ENCODE results near the gene PXDN.

PXDN gene

GRCh38 chr2:1670636-1671035 lies 73.7 kb downstream of the PXDN start:
- no peak for ATAC-seq
- no peak for TF ChIP-seq ZC3H10 (CRISPR knock-in tag; IDR thresholded peaks at IDR 0.05)

GRCh38 chr2:1665761-1666505 lies 78.4 kb downstream of the PXDN start:
- TF ChIP-seq TSHZ2 (CRISPR knock-in tag; IDR thresholded peaks at IDR 0.05), result no peak
- no peak for TF ChIP-seq ZC3H10 (CRISPR knock-in tag; IDR thresholded peaks at IDR 0.05)
- TF ChIP-seq POU6F1 (CRISPR knock-in tag; IDR thresholded peaks at IDR 0.05; ENCODE audit: borderline replicate concordance, low read depth), result no peak
- TF ChIP-seq ESRRG (CRISPR knock-in tag; IDR thresholded peaks at IDR 0.05), result no peak
- TF ChIP-seq RARB (CRISPR knock-in tag; IDR thresholded peaks at IDR 0.05), result no peak
- TF ChIP-seq CSDC2 (CRISPR knock-in tag; IDR thresholded peaks at IDR 0.05), result no peak
- no peak for TF ChIP-seq ZNF70 (CRISPR knock-in tag; IDR thresholded peaks at IDR 0.05)
- TF ChIP-seq OSR1 (CRISPR knock-in tag; IDR thresholded peaks at IDR 0.05), result no peak
- TF ChIP-seq ZFP30 (CRISPR knock-in tag; IDR thresholded peaks at IDR 0.05), result no peak
- no peak for TF ChIP-seq CSRNP3 (CRISPR knock-in tag; IDR thresholded peaks at IDR 0.05)
- TF ChIP-seq TOX (CRISPR knock-in tag; IDR thresholded peaks at IDR 0.05; ENCODE audit: borderline replicate concordance), result no peak
- no peak for TF ChIP-seq ISL1 (CRISPR knock-in tag; IDR thresholded peaks at IDR 0.05)
- no peak for ATAC-seq

DNA sequence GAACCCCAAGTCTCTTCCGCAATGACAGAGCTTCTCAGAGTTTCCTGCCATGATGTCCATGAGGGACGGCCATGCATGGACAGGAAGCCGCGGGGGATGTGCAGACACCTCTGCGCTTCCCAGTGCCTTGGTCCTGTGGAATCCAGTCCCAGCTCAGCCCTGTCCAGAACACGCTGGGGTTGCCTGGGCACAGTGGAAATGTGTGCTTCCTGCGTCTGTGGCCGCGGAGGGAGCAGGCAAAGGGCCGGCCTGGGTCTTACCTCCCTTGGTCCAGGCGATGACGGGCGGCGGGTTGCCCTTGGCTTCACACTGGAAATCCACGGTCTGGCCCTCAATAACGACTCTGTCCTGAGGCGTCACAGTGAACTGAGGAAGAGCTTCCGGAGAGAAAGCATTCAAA lies 79.6 kb downstream of the PXDN start:
- TF ChIP-seq PPARA (CRISPR knock-in tag; IDR thresholded peaks at IDR 0.05; ENCODE audit: borderline replicate concordance) (no peak), GLIS3 (CRISPR knock-in tag; IDR thresholded peaks at IDR 0.05) (no peak), SNAI2 (CRISPR knock-in tag; IDR thresholded peaks at IDR 0.05) (no peak), TCF4 (CRISPR knock-in tag; IDR thresholded peaks at IDR 0.05; ENCODE audit: borderline replicate concordance) (no peak), BACH2 (CRISPR knock-in tag; IDR thresholded peaks at IDR 0.05; ENCODE audit: borderline replicate concordance) (no peak), CSDC2 (CRISPR knock-in tag; IDR thresholded peaks at IDR 0.05) (no peak), ESRRG (CRISPR knock-in tag; IDR thresholded peaks at IDR 0.05) (no peak), RARB (CRISPR knock-in tag; IDR thresholded peaks at IDR 0.05) (no peak), TSHZ2 (CRISPR knock-in tag; IDR thresholded peaks at IDR 0.05) (no peak), CSRNP3 (CRISPR knock-in tag; IDR thresholded peaks at IDR 0.05) (no peak), ZNF8 (CRISPR knock-in tag; IDR thresholded peaks at IDR 0.05) (no peak), ZC3H10 (CRISPR knock-in tag; IDR thresholded peaks at IDR 0.05) (no peak)
- no peak for ATAC-seq
